HepG2 (cell line): ENCODE data around the gene CDKN2AIP. TPM values are rescaled to one million over a fixed set of nuclear protein-coding genes. Genes with fewer than 3 reads are reported as not detected.
A peak's percentile ranks its signal among the peaks of the same experiment; 100 is the strongest.

Source experiments
- ELK4 ChIP-seq: sonication (generic); formaldehyde crosslinking; IDR thresholded peaks from 2 replicates; pipeline ENCODE4 v1.9.0; 2021; ENCODE audit warnings: missing genetic modification reagents, borderline replicate concordance
- KDM1A ChIP-seq: IDR thresholded peaks from 2 replicates; pipeline ENCODE4 v1.6.1; 2016; ENCODE audit warnings: missing compliant biosample characterization
- KDM6A ChIP-seq: IDR thresholded peaks from 2 replicates; pipeline ENCODE4 v1.6.1; 2016; ENCODE audit warnings: low read depth
- PAF1 ChIP-seq: IDR thresholded peaks from 2 replicates; pipeline ENCODE4 v1.6.1; 2016; ENCODE audit warnings: missing genetic modification reagents, missing compliant biosample characterization
- RXRB ChIP-seq: IDR thresholded peaks from 2 replicates; pipeline ENCODE4 v1.6.1; 2016; ENCODE audit warnings: borderline replicate concordance, missing genetic modification reagents, missing compliant biosample characterization
- YEATS2 ChIP-seq: sonication (generic); formaldehyde crosslinking; IDR thresholded peaks from 2 replicates; pipeline ENCODE4 v1.4.0; 2020; ENCODE audit warnings: missing genetic modification reagents, borderline replicate concordance
- YY1 ChIP-seq: IDR thresholded peaks from 2 replicates; pipeline ENCODE4 v1.6.1; 2011; ENCODE audit warnings: low read length, low read depth, moderate library complexity, mild to moderate bottlenecking; ENCODE audit not compliant: insufficient read depth, insufficient replicate concordance
- ZFP62 ChIP-seq: sonication (generic); formaldehyde crosslinking; IDR thresholded peaks from 2 replicates; pipeline ENCODE4 v1.4.0; 2020; ENCODE audit warnings: missing genetic modification reagents
- ZNF142 ChIP-seq: sonication (generic); formaldehyde crosslinking; IDR thresholded peaks from 2 replicates; pipeline ENCODE4 v1.4.0; 2020; ENCODE audit warnings: missing genetic modification reagents
- ZNF883 ChIP-seq: sonication (generic); formaldehyde crosslinking; IDR thresholded peaks from 2 replicates; pipeline ENCODE4 v1.5.1; 2020; ENCODE audit warnings: mild to moderate bottlenecking, missing genetic modification reagents; ENCODE audit errors: not compliant biosample characterization
- polyA plus RNA-seq, 8 experiments: library from polyadenylated mRNA; depleted of rRNA in 3 of 8; stranded (reverse) in 7 of 8; unstranded in 1 of 8; fragments of >200 nt; fragmentation: Illumina TruSeq in 4 of 8; extraction: Trizol in 4 of 8; gene quantifications; 2 replicates each; pipeline versions ENCODE4 v1.2.1 to v1.2.3, GENCODE V29; 2011 to 2016; ENCODE audit warnings: low read depth in 4 of 8, missing spikeins in 1 of 8, mixed read lengths in 1 of 8; ENCODE audit not compliant: insufficient read depth in 1 of 8
- total RNA-seq, 5 experiments: library from RNA; depleted of rRNA; stranded (reverse); fragments of >200 nt; fragmentation: Illumina TruSeq; extraction: Trizol; gene quantifications; 2 replicates each; pipeline ENCODE4 v1.2.3, GENCODE V29; 2016; ENCODE audit warnings: low read depth in 1 of 5
- TF ChIP-seq, protein P1 (sequence below): sonication (generic); formaldehyde crosslinking; IDR thresholded peaks from 2 replicates; pipeline ENCODE4 v1.8.0; 2022; ENCODE audit warnings: missing genetic modification reagents, mild to moderate bottlenecking, inconsistent platforms, borderline replicate concordance
- TF ChIP-seq, protein P2 (sequence below): sonication (generic); formaldehyde crosslinking; IDR thresholded peaks from 2 replicates; pipeline ENCODE4 v1.4.0; 2020; ENCODE audit warnings: low read depth, missing genetic modification reagents
- TF ChIP-seq, protein P3 (sequence below): fragments of 450-650 bp; IDR thresholded peaks from 2 replicates; pipeline ENCODE4 v1.6.1; 2016

The CDKN2AIP gene
- total and polyA plus RNA-seq, 2 of the 13 experiments (the other 11 are each of a cell fraction or from before 2014, with no cell fraction given) = 17.0 to 18.7 TPM

- TF ChIP-seq ZFP62 (no peak), ELK4 (CRISPR knock-in tag) (peak; percentile 61; the same call in 1 of the 2 replicates), ZNF142 (CRISPR knock-in tag) (peak; percentile 89), KDM1A (CRISPR knock-in tag) (0 out of 2 replicates have a peak, but pooled peaks have one; percentile 18), YY1 (peak; percentile 89), ZNF883 (CRISPR knock-in tag) (no peak), KDM6A (no peak; the same call in 1 of the 2 replicates), YEATS2 (CRISPR knock-in tag) (0 out of 2 replicates have a peak, but pooled peaks have one; percentile 17), RXRB (CRISPR knock-in tag) (peak; percentile 77; the same call in 1 of the 2 replicates), PAF1 (CRISPR knock-in tag) (0 out of 2 replicates have a peak, but pooled peaks have one; percentile 68)
- TF ChIP-seq, protein P1, sequence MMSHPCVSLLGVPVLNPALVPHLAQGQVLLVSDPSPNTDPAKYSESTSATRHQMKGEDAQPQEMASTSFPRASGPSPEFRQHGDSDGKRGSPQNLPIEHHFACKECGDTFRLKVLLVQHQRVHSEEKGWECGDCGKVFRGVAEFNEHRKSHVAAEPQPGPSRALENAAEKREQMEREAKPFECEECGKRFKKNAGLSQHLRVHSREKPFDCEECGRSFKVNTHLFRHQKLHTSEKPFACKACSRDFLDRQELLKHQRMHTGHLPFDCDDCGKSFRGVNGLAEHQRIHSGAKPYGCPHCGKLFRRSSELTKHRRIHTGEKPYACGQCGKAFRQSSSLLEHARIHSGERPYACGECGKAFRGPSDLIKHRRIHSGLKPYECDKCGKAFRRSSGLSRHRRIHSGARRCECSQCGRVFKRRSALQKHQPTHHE (CRISPR knock-in tag) = peak; percentile 32; the same call in 1 of the 2 replicates
- TF ChIP-seq, protein P2, sequence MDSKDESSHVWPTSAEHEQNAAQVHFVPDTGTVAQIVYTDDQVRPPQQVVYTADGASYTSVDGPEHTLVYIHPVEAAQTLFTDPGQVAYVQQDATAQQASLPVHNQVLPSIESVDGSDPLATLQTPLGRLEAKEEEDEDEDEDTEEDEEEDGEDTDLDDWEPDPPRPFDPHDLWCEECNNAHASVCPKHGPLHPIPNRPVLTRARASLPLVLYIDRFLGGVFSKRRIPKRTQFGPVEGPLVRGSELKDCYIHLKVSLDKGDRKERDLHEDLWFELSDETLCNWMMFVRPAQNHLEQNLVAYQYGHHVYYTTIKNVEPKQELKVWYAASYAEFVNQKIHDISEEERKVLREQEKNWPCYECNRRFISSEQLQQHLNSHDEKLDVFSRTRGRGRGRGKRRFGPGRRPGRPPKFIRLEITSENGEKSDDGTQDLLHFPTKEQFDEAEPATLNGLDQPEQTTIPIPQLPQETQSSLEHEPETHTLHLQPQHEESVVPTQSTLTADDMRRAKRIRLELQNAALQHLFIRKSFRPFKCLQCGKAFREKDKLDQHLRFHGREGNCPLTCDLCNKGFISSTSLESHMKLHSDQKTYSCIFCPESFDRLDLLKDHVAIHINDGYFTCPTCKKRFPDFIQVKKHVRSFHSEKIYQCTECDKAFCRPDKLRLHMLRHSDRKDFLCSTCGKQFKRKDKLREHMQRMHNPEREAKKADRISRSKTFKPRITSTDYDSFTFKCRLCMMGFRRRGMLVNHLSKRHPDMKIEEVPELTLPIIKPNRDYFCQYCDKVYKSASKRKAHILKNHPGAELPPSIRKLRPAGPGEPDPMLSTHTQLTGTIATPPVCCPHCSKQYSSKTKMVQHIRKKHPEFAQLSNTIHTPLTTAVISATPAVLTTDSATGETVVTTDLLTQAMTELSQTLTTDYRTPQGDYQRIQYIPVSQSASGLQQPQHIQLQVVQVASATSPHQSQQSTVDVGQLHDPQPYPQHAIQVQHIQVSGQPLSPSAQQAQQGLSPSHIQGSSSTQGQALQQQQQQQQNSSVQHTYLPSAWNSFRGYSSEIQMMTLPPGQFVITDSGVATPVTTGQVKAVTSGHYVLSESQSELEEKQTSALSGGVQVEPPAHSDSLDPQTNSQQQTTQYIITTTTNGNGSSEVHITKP (CRISPR knock-in tag) = no peak; the same call in 1 of the 2 replicates
- TF ChIP-seq, protein P3, sequence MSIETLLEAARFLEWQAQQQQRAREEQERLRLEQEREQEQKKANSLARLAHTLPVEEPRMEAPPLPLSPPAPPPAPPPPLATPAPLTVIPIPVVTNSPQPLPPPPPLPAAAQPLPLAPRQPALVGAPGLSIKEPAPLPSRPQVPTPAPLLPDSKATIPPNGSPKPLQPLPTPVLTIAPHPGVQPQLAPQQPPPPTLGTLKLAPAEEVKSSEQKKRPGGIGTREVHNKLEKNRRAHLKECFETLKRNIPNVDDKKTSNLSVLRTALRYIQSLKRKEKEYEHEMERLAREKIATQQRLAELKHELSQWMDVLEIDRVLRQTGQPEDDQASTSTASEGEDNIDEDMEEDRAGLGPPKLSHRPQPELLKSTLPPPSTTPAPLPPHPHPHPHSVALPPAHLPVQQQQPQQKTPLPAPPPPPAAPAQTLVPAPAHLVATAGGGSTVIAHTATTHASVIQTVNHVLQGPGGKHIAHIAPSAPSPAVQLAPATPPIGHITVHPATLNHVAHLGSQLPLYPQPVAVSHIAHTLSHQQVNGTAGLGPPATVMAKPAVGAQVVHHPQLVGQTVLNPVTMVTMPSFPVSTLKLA = no peak
Measured at GRCh38 chr4:183443655-183444213, 702 bp upstream of the CDKN2AIP start (continued).
